Measurements from ENCODE around the gene GLYATL3.

GLYATL3 gene

DNA sequence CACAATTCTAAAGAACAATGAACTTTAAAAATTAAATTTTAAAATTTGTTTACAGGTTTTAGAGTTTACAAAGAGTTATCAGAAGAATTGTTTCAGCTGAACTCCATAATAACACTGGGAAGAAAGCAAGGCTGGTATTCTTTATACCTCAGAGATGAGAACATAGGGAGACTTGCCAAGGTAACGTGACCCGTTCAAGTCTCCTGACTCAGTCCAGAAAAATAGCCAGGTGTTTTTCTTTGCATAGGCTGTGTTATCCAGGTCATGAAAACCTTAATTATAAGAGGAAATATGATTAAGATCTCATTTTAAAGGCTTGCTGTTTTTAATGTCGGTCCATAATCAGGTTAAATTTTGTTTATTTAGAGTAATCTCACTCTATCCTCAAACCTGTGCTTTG is 42.2 kb downstream of the GLYATL3 start:
- TF ChIP-seq, protein P1, sequence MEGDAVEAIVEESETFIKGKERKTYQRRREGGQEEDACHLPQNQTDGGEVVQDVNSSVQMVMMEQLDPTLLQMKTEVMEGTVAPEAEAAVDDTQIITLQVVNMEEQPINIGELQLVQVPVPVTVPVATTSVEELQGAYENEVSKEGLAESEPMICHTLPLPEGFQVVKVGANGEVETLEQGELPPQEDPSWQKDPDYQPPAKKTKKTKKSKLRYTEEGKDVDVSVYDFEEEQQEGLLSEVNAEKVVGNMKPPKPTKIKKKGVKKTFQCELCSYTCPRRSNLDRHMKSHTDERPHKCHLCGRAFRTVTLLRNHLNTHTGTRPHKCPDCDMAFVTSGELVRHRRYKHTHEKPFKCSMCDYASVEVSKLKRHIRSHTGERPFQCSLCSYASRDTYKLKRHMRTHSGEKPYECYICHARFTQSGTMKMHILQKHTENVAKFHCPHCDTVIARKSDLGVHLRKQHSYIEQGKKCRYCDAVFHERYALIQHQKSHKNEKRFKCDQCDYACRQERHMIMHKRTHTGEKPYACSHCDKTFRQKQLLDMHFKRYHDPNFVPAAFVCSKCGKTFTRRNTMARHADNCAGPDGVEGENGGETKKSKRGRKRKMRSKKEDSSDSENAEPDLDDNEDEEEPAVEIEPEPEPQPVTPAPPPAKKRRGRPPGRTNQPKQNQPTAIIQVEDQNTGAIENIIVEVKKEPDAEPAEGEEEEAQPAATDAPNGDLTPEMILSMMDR (IDR thresholded peaks at IDR 0.05; ENCODE audit: low read depth, low read length, missing control alignments), result no peak
- no peak for DNase-seq (ENCODE audit: low read depth)
- H3K4me3 ChIP-seq (ENCODE audit: low read depth, low read length), result no peak overlapping the region

DNA sequence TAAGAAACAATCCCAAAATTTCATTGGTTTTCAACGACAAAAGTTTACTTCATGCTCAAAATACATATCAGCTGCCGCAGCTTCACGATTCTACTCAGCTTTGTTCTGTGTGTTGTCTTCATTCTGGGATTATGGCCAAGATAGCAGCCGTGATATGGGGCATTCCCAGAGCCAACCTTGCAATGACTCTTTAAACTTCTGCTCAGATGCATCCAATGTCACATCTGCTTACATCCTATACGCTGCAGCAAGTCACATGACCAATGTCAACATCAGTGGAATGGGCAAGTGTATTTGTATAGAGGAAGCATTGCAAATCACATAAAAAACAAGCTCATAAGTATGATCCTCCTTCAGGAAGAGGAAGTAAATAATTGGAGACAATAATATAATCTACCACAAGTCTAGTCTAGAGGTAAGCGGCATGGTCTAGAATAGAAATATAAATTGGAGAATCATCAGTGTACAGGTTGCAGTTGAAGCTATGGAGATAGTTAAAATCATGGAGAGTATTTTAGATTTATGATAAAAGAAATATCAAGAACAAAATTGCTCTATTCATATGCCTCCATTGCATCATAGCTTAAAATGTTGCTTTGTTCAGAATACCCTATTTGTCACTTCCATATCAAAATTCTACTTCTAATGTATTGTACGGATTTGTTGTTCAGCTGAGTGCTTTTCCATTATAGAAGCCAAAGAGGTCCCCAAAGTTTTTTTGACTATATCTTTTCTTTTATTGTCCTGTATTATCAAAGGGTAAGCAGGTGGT is 43.5 kb downstream of the GLYATL3 start:
- H3K4me3 ChIP-seq (ENCODE audit: low read depth, low read length), result no peak overlapping the region
- no peak for DNase-seq (ENCODE audit: low read depth)
- TF ChIP-seq, protein P1 (IDR thresholded peaks at IDR 0.05; ENCODE audit: low read depth, low read length, missing control alignments), result no peak

DNA sequence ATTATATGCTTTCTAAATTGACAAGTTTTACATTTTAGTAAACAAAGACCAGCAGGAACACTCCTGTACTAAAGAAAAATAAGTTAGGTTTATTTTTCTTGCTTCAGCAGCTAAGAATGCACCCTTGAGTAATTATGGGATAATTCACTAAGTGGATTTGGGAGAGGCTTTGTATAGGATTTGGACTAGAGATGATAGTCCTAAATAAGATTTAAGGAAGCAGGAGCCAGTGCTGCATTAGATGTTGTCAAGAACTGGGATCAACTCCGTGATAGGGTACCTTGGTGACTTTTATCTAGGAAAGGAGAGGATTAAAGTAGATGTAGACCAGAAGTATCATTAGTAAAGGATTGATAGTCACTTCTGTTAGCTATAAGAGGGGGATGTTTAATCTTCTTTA is 46.6 kb downstream of the GLYATL3 start:
- H3K4me3 ChIP-seq (ENCODE audit: low read depth, low read length), result no peak overlapping the region
- DNase-seq (ENCODE audit: low read depth), result no peak
- TF ChIP-seq, protein P1 (IDR thresholded peaks at IDR 0.05; ENCODE audit: low read depth, low read length, missing control alignments), result no peak

DNA sequence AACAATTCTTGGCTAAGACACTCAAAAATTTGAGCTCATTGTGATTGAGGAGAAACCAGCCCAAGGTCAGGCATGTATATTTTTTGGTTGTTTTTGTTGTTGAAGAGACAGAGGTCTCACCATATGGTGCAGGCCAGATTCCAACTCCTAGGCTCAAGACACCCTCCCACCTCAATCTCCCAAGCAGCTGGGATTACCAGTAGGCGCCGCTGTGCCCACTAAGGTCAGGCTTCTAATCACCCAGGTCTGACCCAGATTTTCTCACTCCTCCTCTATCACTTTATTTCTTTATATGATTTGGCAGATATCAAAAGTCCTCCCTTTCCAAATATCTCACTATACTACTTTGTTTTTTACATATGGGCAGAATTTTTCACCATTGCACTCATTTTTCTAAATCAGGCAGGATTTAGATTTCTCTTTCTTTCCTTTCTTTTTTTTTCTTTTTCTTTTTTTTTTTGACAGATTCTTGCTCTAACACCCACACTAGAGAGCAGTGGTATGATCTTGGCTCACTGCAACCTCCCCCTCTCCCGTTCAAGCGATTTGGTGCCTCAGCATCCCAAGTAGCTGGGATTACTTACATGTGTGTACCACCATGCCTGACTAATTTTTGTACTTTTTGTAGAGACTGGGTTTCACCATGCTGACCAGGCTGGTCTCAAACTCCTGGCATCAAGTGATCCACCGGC is 49.0 kb downstream of the GLYATL3 start:
- no peak overlapping the region for H3K4me3 ChIP-seq (ENCODE audit: low read depth, low read length)
- TF ChIP-seq, protein P1 (IDR thresholded peaks at IDR 0.05; ENCODE audit: low read depth, low read length, missing control alignments), result no peak
- DNase-seq (ENCODE audit: low read depth), result no peak

DNA sequence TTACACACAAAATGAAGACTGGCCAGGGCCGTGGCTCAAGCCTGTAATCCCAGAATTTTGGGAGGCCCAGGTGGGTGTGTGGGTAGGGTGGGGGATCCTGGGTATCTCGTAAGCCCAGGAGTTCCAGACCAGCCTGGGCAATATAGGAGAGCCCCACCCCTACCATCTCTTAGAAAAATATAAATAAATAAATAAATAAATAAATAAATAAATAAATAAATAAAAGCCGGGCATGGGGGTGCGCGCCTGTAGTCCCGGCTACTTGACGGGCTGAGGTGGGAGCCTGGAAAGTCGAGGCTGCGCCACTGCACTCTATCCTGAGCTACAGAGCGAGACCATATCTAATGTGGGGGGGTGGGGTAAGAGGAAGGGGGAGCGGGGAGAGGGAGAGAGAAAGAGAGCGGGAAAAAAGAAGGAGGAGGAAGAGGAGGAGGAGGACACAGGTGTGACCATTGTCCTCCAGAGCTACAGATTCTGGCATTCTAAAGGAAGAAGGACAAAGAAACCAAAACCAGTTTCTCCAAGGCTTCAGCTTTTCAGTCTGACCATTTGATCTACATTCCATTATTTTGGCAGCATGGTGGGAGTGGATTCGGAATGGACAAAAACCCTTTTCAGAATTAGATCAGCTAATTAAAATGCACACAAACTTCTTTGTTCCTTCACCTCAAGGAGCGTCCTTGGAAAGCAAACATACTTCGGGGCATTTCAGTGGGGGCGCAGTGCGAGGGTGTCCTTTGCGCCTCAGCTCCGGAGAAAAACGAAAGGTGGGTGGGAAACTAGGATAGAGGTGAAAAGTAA is 50.2 kb downstream of the GLYATL3 start:
- no peak for DNase-seq (ENCODE audit: low read depth)
- no peak overlapping the region for H3K4me3 ChIP-seq (ENCODE audit: low read depth, low read length)
- TF ChIP-seq, protein P1 (IDR thresholded peaks at IDR 0.05; ENCODE audit: low read depth, low read length, missing control alignments), result no peak

DNA sequence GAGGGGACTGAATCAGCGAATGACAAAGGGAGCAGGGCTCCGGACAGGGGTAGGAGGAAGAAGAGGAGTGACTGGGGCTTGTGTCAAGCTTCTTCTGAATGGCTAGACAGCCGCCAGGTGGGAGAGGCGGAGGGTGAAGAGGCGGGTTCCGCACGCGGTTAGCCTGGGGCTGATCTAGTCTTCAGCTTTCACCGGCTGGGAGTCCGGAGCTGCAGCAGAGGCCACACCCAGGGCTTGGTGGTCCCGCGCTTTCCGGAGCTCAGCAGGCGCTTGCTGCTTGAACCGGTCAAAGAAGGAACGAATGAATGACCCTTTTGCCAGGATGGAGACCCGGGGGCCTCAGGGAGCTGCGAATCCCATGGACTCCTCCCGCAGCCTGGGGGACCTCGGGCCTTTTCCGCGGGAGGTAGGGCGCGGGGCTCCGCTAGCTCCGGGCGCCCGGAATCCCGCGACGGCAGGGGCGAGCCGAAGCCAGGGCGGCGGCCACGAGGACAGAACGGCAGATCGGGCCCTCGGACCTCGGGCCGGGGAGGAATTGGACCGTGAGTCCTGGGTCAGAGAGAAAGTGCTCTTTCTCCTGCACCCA is 50.9 kb downstream of the GLYATL3 start, which contains the start of gene C6orf141:
C6orf141 (plus strand) TSS at position 177 of the 586 bp plus-strand sequence; CDS start at position 302, 125 bp downstream.
- TF ChIP-seq, protein P1 (IDR thresholded peaks at IDR 0.05; ENCODE audit: low read depth, low read length, missing control alignments), result no peak
- DNase-seq (ENCODE audit: low read depth), result no peak
- peak within 1 kb of the TSS; percentile 42 for H3K4me3 ChIP-seq (ENCODE audit: low read depth, low read length)
